Measurements from ENCODE around the gene ARHGEF16.

Gene ARHGEF16

DNA sequence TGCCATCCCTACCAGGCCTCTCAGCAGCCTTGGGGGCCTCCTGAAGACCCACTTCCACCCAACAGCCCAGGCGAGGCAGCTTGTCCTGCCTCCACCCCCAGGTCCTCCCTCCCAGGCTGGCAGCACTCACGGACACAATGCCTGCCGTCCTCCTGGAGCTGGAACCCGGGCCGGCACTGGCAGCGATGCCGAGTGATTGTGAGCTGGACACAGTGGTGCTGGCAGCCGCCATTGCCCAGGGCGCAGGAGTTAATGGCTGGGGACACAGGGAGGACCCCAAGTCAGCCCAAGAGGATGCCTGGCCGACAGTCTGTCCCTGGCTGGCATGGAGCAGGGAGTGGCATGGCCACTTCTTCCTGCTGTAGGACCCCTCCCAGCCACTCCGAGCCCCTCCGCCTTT, 60.8 kb downstream of the ARHGEF16 start:
- no peak for ATAC-seq (replicated peaks; ENCODE audit: extremely low read depth, poor library complexity, severe bottlenecking)
- no peak for DNase-seq (ENCODE audit: low spot score in 2 of 2)

DNA sequence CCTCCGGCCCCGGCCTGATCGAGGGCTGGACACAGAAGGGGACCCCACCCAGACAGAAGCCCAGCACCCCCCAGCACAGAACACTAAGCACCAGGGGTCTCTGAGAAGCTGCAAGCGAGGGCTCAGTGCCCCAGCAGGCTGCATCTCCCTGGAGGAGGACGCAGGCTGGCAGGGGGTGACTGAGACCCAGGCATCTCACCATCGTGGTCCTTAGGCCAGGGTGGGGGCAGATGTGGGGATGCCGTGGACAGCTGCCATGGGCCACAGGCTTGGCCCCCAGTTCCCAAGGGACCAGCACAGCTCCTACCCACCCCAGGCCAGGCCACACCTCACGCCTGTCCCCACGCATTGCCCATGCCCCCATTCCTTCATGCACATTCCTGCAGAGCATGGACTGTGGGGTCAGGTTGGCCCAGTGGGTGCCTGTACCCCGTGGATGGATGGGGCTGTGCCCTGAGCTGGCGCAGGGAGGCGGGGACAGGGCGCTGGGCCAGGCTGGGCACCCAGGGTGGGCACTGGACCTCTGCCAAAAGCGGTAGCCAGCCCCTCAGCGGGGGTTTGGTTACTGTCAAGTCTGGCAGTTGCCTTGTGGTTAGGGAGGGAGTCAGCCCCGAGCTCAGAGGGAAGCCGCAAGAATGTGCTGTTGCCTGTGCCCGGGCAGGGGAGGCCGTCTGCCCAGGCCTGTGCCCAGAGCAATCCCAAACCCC, 61.5 kb downstream of the ARHGEF16 start:
- no peaks in the 10 kb centered on the region for H3K4me1 Mint-ChIP-seq
- no peaks in the 10 kb centered on the region for H3K9me3 Mint-ChIP-seq
- no peaks in the 10 kb centered on the region for H3K36me3 Mint-ChIP-seq (ENCODE audit: insufficient read depth)
- DNase-seq (ENCODE audit: low spot score in 2 of 2) (no peak), ATAC-seq (replicated peaks; ENCODE audit: extremely low read depth, poor library complexity, severe bottlenecking) (no peak)
- H3K4me3 Mint-ChIP-seq, result no peak overlapping the region
- H3K27ac Mint-ChIP-seq (ENCODE audit: low read depth), result no peak overlapping the region
- H3K27me3 Mint-ChIP-seq, result no peaks in the 10 kb centered on the region

More for the DNA sequence above, 60.8 kb downstream of the ARHGEF16 start:
- no peaks in the 10 kb centered on the region for H3K36me3 Mint-ChIP-seq (ENCODE audit: insufficient read depth)
- no peaks in the 10 kb centered on the region for H3K9me3 Mint-ChIP-seq
- H3K27ac Mint-ChIP-seq (ENCODE audit: low read depth), result no peak overlapping the region
- H3K27me3 Mint-ChIP-seq, result no peaks in the 10 kb centered on the region
- no peaks in the 10 kb centered on the region for H3K4me1 Mint-ChIP-seq
- no peak overlapping the region for H3K4me3 Mint-ChIP-seq

DNA sequence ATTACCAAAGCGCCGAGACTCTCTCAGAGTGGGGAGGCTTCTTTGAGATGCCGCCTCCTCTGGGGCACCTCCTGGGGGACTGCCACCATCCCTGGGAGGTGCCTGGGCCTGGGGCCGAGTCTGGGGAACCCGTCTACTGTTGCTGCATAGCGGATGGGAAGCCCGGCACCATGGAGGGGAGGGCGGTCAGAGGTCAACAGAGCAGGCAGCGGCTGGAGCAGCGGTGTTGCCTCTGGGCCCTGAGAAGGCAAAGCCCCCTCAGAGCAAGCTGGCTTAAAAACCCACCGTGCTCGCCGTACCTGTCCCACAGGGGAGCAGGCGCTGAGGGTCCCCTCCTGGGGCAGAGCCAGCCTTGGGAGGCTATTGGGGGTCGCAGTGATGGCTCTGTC, 62.0 kb downstream of the ARHGEF16 start:
- Mint-ChIP-seq H3K9me3 (no peaks in the 10 kb centered on the region), H3K27ac (ENCODE audit: low read depth) (no peak overlapping the region), H3K27me3 (no peaks in the 10 kb centered on the region), H3K4me3 (no peak overlapping the region), H3K36me3 (ENCODE audit: insufficient read depth) (no peaks in the 10 kb centered on the region), H3K4me1 (no peaks in the 10 kb centered on the region)
- no peak for DNase-seq (ENCODE audit: low spot score in 2 of 2)
- ATAC-seq (replicated peaks; ENCODE audit: extremely low read depth, poor library complexity, severe bottlenecking), result no peak

DNA sequence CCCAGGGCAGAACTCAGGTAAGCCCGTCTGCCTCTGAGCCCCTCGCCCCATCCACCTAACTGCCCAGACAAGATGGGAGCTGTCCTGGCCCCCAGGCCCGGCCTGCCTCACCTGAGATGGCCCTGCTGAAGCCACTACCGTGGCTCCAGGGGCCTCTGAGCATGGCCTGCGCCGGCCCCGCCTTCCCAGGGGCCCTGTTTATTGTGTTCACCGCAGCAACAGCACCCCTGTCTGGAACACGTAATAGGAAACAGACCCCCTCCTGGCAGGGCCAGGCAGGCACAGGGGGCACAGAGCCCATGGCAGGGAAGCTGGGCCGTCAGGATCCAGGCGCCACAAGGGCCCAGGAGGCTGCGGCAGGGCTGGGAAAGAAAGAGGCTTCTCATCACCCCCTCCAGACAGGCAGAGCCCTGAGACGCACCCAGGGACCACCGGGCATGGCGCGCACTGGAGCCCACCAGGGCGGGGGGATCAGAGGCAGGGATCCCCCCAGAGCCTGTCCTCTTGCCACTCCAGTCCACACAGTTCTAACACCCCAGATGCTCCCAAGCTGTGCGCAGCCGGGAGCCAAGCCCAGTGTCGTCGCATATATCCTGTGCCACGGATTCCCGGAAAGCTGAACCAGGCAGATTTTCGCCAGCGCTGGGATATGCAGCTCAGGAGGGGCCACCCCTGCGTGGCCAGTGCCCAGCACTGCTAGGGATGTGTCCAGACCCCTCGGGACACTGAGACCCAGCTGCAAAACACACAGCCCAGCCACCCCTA, 62.6 kb downstream of the ARHGEF16 start:
- no peak for ATAC-seq (replicated peaks; ENCODE audit: extremely low read depth, poor library complexity, severe bottlenecking)
- H3K4me3 Mint-ChIP-seq, result no peak overlapping the region

DNA sequence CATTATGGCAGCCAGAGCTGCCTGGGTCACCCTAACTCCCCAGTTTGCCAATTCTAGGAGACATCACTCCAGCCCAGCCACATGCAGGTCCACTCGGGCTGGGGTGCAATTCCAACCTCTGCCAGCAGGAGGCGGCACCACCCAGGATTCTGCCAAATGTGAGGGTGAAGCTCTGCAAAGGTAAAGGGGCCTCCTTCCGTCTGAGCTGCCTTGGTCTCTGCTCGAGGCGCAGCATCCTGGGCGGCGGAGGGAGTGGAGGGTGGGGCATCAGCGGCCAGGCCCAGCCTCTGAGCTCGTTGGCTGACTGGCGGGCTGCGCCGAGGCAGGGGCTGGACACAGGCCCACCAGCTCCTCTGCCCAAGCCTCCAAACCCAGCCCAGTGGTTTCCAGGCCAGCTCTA, 63.8 kb downstream of the ARHGEF16 start:
- no peaks in the 10 kb centered on the region for H3K9me3 Mint-ChIP-seq
- no peak overlapping the region for H3K27ac Mint-ChIP-seq (ENCODE audit: low read depth)
- H3K27me3 Mint-ChIP-seq, result no peaks in the 10 kb centered on the region
- H3K36me3 Mint-ChIP-seq (ENCODE audit: insufficient read depth), result no peaks in the 10 kb centered on the region
- no peaks in the 10 kb centered on the region for H3K4me1 Mint-ChIP-seq
- no peak overlapping the region for H3K4me3 Mint-ChIP-seq
- ATAC-seq (replicated peaks; ENCODE audit: extremely low read depth, poor library complexity, severe bottlenecking), result no peak
- no peak for DNase-seq (ENCODE audit: low spot score in 2 of 2)

More for the DNA sequence above, 62.6 kb downstream of the ARHGEF16 start:
- no peak for DNase-seq (ENCODE audit: low spot score in 2 of 2)
- H3K27ac Mint-ChIP-seq (ENCODE audit: low read depth), result no peak overlapping the region
- no peaks in the 10 kb centered on the region for H3K4me1 Mint-ChIP-seq
- H3K9me3 Mint-ChIP-seq, result no peaks in the 10 kb centered on the region
- no peaks in the 10 kb centered on the region for H3K36me3 Mint-ChIP-seq (ENCODE audit: insufficient read depth)
- H3K27me3 Mint-ChIP-seq, result no peaks in the 10 kb centered on the region

DNA sequence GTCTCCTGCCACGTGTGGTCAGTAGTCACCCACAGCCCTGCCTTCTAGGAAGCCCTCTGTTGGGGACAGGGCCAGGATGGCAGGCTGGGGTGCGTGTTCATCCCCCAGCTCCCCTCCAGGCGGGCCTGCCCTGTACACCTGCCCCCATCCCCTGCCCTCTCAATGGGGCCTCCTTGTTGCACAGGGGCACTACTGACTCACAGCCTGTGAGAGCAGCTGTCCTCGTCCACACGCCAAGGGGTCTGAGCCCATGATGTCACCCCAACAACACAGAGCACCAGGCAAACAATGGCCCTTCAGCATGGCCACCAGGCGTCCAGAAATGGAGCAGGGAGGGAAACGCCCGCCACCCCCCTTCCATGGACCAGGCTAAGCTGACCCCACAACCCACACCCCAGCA, 64.3 kb downstream of the ARHGEF16 start:
- no peaks in the 10 kb centered on the region for H3K27me3 Mint-ChIP-seq
- no peaks in the 10 kb centered on the region for H3K9me3 Mint-ChIP-seq
- no peaks in the 10 kb centered on the region for H3K4me1 Mint-ChIP-seq
- H3K27ac Mint-ChIP-seq (ENCODE audit: low read depth), result no peak overlapping the region
- no peak for ATAC-seq (replicated peaks; ENCODE audit: extremely low read depth, poor library complexity, severe bottlenecking)
- H3K36me3 Mint-ChIP-seq (ENCODE audit: insufficient read depth), result no peaks in the 10 kb centered on the region
- H3K4me3 Mint-ChIP-seq, result no peak overlapping the region
- DNase-seq (ENCODE audit: low spot score in 2 of 2), result no peak

DNA sequence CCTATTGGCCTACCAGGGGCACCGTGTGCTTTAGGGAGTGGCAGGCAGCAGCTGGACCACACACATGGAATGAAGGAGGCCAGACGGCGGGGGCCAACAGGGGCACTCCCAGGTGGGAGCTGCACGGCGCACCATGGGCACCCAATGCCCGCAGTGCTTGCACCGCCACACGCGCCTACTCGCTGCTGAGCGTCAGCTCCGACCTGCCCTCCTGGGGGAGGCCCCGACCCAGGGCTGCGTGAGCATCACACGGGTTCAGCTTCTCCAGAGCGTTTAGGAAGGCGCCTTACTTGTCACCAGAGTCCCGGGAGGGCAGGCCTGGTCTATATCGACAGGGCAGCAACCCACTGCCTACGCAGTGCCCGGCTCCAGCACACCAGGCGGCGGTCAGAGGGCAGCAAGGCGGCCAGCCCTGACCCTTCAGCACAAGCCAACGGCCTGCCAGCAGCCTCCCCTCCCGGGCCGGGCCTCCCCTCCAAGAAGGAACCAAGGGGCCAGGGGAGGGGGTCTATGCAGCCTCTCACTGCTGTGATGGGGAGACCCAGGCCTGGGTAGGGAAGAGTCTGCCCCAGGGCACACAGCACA, 64.9 kb downstream of the ARHGEF16 start:
- Mint-ChIP-seq H3K4me3 (no peak overlapping the region), H3K9me3 (no peaks in the 10 kb centered on the region), H3K27ac (ENCODE audit: low read depth) (no peak overlapping the region), H3K4me1 (no peaks in the 10 kb centered on the region), H3K36me3 (ENCODE audit: insufficient read depth) (no peaks in the 10 kb centered on the region), H3K27me3 (no peaks in the 10 kb centered on the region)
- DNase-seq (ENCODE audit: low spot score in 2 of 2) (no peak), ATAC-seq (replicated peaks; ENCODE audit: extremely low read depth, poor library complexity, severe bottlenecking) (no peak)

DNA sequence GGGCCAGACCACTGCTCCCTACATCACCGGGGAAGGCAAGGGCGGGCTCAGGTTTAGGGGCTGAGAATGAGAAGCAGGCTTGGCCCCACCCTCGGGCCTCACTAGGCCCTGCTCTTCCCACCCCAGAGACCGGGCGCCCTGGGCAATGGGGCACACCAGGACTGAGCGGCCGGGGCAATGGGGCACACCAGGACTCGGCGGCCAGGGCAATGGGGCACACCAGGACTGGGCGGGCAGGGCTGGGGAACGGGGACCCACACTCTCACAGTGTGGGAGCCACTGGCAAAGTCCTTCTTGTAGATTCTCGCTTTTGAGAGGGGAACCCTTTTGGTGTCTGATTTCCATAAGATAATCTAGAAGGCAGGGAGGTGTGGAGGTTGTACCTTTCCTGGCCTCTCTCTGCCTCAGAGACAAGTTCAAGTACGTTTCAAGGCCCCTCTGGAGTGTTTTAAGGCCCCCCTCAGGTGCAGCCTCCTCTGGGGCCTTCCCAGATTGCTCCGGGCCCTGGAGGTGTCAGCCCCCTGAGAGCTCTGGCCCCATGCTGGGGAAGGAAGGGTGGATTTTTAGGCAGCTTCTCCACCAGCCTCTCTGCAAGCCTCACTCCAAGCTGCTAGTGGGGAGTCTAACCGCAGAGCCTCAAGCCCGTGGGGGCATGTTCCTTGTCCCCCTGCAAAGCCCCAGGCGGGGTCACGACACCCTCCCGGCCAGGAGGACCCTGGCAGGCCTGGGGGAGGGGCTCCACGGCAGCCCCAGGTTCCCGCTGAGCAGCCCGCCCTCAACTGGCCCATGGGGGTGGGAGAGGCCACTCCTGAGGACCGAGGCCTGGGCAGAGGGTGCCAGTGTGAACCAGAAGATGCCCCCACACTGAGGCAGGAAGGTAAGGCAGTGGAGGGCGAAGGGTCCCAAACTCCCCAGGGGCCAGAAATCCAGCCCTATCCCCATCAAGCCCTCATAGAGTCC, 66.2 kb downstream of the ARHGEF16 start:
- Mint-ChIP-seq H3K27ac (ENCODE audit: low read depth) (no peak overlapping the region), H3K9me3 (no peaks in the 10 kb centered on the region), H3K27me3 (no peaks in the 10 kb centered on the region), H3K4me3 (no peak overlapping the region), H3K36me3 (ENCODE audit: insufficient read depth) (no peaks in the 10 kb centered on the region), H3K4me1 (no peaks in the 10 kb centered on the region)
- DNase-seq (ENCODE audit: low spot score in 2 of 2) (no peak), ATAC-seq (replicated peaks; ENCODE audit: extremely low read depth, poor library complexity, severe bottlenecking) (no peak)

DNA sequence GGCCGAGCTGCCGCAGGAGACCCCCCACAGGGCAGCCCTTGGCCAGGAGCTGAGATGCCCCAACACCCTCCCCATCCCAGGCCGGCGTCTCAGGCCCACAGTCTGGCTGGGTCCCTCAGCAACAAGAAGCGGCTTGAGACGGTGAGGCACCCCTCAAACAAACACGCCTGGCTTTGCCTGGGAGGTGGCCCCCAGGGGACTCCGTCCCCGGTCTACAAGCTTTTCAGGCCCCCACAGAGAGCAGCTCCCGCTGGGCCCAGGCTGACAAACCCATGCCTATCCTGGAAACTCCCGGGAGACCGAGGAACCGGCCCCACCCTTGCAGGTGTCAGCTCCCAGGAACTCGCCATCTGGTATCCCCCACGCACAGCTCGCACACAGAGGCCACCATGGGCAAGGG, 67.0 kb downstream of the ARHGEF16 start:
- no peak for ATAC-seq (replicated peaks; ENCODE audit: extremely low read depth, poor library complexity, severe bottlenecking)
- no peak overlapping the region for H3K27ac Mint-ChIP-seq (ENCODE audit: low read depth)
- no peaks in the 10 kb centered on the region for H3K36me3 Mint-ChIP-seq (ENCODE audit: insufficient read depth)
- no peak for DNase-seq (ENCODE audit: low spot score in 2 of 2)
- H3K4me3 Mint-ChIP-seq, result no peak overlapping the region
- no peaks in the 10 kb centered on the region for H3K9me3 Mint-ChIP-seq
- no peaks in the 10 kb centered on the region for H3K27me3 Mint-ChIP-seq
- no peaks in the 10 kb centered on the region for H3K4me1 Mint-ChIP-seq

DNA sequence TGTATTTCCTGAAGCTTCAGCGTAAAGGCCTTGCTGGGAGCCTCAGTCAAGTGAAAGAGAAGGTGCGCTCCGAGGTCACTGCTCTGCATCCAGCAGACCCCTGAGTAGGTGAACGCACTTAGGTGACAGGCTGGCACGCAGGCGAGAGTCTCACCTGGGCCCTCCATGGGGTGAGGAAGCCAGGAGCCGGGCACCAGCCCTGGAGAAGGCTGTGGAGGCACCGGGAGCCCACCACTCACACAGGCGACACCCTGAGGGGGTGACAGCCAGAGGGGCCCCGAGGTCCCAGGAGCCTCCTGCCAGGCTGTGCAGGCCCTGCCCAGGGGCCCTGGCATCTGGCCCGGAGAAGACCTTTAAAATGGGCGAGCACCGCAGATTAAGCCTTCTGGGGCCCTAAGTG, 67.6 kb downstream of the ARHGEF16 start:
- no peaks in the 10 kb centered on the region for H3K27me3 Mint-ChIP-seq
- no peaks in the 10 kb centered on the region for H3K9me3 Mint-ChIP-seq
- H3K27ac Mint-ChIP-seq (ENCODE audit: low read depth), result no peak overlapping the region
- no peak overlapping the region for H3K4me3 Mint-ChIP-seq
- H3K4me1 Mint-ChIP-seq, result no peaks in the 10 kb centered on the region
- ATAC-seq (replicated peaks; ENCODE audit: extremely low read depth, poor library complexity, severe bottlenecking) (no peak), DNase-seq (ENCODE audit: low spot score in 2 of 2) (no peak)
- H3K36me3 Mint-ChIP-seq (ENCODE audit: insufficient read depth), result no peaks in the 10 kb centered on the region

DNA sequence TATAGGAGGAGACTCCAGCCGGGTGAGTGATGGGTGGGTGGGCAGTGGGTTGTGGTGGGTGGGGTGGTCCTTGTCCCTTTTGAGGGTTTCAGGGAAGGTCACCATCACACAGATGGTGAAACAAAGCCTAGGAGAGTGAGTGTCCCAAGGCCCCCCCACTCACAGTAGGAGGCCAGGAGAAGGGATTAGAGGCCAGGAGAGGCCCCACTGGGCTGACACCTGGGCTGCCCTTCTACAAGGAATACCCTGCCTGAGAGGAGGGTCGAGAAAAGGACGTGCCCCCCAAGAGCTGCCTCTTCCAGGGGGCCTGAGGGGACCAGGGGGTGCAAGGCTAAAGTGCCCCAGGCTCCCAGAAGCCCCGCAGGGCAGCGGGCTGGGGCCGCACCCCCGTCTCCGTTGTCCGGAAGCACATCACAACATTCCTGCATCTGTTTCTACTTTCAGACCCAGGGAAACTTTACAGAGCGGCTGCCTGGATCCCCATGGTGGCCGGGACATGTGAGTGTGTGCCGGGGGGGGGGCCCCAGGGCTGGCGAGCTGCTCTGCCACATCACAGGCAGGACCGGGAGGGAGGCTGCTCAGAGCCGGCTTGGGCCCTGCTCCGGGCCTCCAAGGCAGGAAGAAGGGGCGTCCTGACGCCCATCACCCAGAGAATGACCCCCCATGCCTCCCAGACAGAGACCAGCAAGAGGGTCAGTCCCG, 68.2 kb downstream of the ARHGEF16 start:
- Mint-ChIP-seq H3K4me1 (no peaks in the 10 kb centered on the region), H3K27me3 (no peaks in the 10 kb centered on the region), H3K4me3 (no peak overlapping the region), H3K36me3 (ENCODE audit: insufficient read depth) (no peaks in the 10 kb centered on the region), H3K9me3 (no peaks in the 10 kb centered on the region), H3K27ac (ENCODE audit: low read depth) (no peak overlapping the region)
- no peak for ATAC-seq (replicated peaks; ENCODE audit: extremely low read depth, poor library complexity, severe bottlenecking)
- no peak for DNase-seq (ENCODE audit: low spot score in 2 of 2)

DNA sequence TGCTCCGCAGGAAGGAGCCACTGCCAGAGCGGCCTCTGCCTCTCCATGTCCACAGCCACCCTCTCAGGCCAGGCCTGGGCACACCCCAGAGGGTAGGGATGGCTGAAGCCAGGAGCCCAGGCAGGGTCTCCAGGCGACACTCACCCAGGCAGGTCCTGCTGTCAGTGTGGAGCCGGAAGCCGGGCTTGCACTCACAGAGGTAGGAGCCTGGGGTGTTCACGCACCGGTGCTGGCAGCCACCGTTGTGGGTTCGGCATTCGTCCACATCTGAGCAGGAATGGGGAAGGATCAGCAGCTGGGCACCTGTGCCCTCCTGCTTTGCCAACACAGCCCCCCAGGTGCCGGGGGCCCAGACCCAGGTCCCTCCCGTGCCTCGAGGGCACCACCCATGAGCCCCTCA, 69.5 kb downstream of the ARHGEF16 start:
- H3K27ac Mint-ChIP-seq (ENCODE audit: low read depth), result no peak overlapping the region
- ATAC-seq (replicated peaks; ENCODE audit: extremely low read depth, poor library complexity, severe bottlenecking), result no peak
- H3K9me3 Mint-ChIP-seq, result no peaks in the 10 kb centered on the region

More for the DNA sequence above, 69.5 kb downstream of the ARHGEF16 start:
- no peak for DNase-seq (ENCODE audit: low spot score in 2 of 2)
- H3K27me3 Mint-ChIP-seq, result no peaks in the 10 kb centered on the region
- H3K4me3 Mint-ChIP-seq, result no peak overlapping the region
- peaks cover 1% of the 10 kb centered on the region for H3K36me3 Mint-ChIP-seq (ENCODE audit: insufficient read depth)
- no peaks in the 10 kb centered on the region for H3K4me1 Mint-ChIP-seq
